A204.1 (cell line): ENCODE data around the gene A1CF.
"Not testable (repeated sequence)": the region's sequence is repeated elsewhere in the genome, so short reads cannot be mapped to it uniquely, and the experiment has no call there.

ENCODE experiments used
- FAIRE-seq: peaks from 2 replicates; lab custom pipeline; 2012; peaks lifted over from hg19 to GRCh38; lab: Jason Lieb, UNC

A1CF gene

GRCh38 chr10:50788951-50789945 is 96.2 kb downstream of the A1CF start:
- FAIRE-seq: peak; percentile 66

DNA sequence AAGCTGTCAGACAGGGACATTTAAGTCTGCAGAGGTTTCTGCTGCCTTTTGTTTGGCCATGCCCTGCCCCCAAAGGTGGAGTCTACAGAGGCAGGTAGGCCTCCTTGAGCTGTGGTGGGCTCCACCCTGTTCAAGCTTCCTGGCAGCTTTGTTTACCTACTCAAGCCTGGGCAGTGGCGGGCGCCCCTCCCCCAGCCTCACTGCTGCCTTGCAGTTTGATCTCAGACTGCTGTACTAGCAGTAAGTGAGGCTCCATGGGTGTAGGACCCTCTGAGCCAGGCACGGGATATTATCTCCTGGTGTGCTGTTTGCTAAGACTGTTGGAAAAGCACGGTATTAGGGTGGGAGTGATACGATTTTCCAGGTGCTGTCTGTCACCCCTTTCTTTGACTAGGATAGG is 97.5 kb downstream of the A1CF start:
- not testable (repeated sequence) for FAIRE-seq

DNA sequence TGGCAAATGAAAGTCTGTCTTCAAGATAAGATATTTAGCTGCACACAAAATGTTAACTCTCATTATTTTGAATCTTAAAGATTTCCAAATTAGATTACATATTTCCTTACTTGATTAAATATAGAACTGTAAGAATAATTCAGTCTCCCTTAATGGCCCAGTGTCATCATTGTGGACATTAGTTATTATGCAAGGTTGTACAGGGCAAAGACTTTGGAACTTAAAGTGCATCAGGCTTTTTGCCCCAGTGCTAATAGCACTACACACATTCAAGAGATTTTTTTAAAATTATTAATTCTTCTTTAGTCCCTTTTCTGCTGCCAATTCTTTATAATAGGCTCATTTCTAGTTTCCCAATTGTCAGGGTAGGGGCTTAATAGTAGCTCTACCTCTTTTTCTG is 103.4 kb downstream of the A1CF start:
- FAIRE-seq: not testable (repeated sequence)

DNA sequence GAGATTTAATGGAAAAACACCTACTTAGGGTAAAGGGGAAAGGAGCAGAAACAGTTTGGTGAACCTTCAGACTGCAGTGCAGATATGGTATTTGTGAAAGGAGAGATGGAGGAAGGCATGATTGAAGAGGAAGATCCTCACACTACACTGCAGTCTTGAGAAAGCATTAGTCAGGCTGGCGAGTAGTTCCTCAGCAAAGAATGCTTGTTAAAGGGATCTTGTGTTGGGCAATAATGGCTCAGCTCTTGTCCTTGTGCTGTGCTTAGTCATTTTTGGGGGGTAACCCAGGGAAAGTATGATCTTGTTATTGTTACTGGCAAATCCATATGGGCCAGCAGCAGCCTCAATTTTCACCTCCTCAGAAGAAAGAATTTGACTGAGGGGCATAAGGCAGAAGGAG is 105.4 kb downstream of the A1CF start:
- FAIRE-seq: not testable (repeated sequence)

DNA sequence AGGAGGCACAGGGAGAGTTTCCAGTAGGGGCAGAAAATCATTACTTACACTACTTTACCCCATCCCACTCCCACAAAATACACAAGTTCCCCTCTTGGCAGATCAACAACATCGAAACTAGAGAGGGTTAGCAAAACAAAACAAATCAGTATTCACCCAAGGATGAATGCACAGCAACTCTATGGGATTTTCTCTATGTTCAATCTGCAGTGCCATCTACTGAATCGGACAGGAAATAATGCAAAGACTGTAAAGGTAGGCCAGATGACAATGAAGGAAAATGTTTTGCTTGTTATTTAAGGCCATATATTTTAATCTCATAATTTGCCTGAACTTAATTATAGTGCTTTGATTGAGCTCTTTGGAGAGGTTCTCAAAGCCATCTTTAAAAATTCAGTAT is 110.6 kb downstream of the A1CF start:
- FAIRE-seq: not testable (repeated sequence)

GRCh38 chr10:50772042-50772441 is 113.4 kb downstream of the A1CF start:
- FAIRE-seq: not testable (repeated sequence)

DNA sequence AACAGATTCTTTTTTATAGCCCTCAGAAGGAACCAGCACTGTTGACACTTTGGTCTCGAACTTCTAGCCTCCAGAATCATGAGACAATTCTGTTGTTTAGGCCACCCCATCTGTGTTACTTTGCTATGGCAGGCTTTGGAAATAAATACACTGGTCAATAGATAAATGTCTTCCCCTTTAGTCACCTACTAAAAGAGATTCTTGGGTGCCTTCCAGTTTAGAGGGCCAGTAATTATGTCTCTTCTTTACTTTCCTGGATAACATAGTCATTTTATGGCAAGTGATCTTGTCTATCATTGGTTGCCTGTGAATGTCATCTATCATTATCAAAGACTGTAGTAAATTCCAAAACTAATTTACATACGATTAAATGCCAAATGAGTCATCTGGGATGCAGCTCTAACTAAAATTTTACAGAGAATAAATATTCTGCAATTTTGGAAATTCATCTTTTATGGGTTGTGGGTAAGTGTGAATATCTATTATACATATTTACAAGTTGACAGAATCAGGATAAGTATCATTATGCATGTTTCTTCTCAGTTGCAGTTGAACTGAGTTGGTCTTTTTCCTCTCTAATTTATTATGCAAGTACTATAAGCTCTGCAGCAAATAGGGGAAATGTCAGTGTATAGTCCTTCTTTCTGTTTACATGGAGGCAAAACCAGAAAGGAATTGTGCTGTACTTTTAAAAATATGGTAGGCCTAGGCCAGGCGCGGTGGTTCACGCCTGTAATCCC is 118.5 kb downstream of the A1CF start:
- not testable (repeated sequence) for FAIRE-seq
